ENCODE measurements around the gene TREM2. TPM values are rescaled to one million over a fixed set of nuclear protein-coding genes. Genes with fewer than 3 reads are reported as not detected.

Gene TREM2
- total RNA-seq, 1 experiment from 2014 or later, result not detected

DNA sequence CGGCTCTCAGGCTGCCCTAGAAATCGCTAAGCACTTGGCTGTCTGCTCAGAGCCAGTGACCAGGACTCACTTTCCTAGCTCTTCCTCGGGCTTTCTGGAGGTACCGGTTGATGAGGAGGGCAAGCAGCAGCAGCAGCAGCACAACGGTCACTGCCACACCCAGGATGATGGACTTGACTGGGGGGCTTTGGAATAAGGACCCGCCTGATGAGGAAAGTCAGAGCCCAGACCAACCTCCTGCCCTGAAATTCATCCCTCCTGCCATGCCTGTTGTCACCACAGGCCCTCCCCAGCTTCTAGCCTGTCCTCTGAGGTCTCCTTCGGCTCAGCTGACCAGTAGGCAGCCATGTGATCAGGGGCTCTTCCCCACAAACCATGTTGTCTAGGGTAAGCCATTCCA, 21.8 kb upstream of the TREM2 start:
- no peak for DNase-seq (ENCODE audit: low spot score)

DNA sequence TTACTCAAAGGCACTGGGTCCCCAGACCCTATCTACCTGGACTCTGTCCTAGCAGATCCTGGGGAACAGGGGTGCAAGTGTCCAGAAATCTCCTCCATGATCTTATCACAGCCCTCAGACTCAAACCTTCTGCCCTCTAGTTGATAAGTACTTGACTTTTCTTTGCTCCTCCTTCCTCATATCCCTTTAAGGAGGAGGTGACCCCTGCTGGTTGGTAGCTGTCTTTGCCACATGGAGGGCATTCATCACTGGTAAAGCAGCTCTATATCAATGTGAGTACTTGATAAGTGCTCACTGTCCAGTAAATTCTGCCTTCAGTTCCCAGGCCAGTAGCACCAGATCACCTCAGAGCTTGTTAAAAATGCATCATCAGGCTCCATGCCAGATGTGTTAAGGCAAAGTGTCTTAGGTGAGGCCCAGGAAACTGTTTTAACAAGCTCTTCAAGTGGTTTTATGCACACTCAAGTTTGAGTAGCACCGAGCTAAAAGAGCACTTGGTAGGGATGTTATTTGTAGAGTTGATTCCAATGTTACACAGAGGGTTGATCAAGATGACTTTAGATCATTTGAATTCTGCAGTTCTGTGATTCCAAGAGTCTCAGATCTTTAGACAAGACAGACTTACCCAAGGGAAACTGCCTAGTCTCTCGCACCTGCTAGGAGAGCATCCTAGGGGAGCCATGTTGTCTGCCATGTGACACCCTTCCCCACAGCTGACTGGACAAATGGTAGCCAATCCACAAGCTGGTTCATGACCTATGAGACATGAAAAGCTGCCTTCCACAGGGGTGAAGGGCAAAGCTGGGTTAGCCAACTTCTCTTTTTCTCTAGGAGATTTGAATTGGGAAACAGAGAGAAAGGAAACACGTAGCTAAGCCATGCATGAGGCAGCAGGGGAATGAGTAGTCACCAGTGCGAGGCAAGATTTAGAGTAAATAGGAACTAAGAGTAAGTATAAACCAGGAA, 19.4 kb upstream of the TREM2 start:
- peak; percentile 56 for DNase-seq (ENCODE audit: low spot score)

DNA sequence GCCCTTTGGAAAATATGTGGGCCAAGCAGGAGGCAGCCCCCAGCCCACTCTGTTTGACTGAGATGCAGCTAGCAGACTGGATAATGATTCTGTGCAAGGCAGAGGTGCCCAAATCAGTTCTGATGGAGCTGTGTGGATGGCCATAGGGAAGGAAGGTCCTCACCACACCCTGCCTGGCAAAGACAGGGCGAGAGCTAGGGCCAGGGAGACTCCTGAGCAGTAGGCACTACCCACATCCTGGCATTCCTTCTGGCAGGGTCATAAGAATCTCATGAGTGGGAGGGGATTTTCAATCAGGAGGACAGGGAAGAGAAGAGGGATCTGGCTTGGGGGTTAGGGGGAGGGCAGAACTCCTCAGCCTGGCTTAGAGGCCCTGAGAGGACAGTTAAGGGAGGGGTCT, 18.6 kb upstream of the TREM2 start:
- no peak for DNase-seq (ENCODE audit: low spot score)

DNA sequence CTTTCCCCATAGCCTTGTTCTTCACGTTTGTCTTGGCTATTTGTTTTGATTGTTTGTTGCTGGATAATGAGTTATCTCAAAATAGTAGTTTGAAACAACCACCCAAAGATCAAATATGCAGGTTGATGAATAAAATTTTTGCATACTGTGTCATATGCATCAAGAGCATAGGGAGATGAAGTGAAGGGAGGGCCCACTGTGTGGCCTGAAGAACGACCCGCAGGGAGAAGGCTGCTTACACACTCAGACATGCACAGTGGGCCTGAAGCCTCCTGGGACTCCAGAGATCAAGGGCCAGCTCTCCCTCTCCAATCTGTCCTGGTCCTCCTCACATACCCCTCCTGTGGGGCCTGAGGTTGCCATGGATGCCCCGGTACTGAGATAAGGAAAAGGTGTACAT, 16.2 kb upstream of the TREM2 start:
- DNase-seq (ENCODE audit: low spot score), result no peak

DNA sequence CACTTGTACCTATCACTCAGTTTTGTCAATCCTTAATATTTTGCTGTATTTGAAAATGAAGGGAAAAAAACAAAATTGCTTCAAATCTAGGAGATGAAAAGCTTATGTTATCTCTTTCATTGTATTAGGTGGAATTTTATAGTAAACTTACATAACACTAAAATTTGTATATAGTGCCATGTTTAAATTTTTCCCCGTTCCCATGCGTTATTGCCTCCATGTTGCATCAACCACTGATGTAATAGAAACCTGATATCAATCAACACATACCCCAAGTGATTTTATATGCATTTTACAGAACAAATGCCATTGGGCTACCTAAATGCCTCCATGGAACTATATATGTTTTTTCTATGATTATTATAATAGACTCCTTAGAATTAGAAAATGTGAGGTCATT, 14.8 kb upstream of the TREM2 start:
- DNase-seq (ENCODE audit: low spot score), result no peak

DNA sequence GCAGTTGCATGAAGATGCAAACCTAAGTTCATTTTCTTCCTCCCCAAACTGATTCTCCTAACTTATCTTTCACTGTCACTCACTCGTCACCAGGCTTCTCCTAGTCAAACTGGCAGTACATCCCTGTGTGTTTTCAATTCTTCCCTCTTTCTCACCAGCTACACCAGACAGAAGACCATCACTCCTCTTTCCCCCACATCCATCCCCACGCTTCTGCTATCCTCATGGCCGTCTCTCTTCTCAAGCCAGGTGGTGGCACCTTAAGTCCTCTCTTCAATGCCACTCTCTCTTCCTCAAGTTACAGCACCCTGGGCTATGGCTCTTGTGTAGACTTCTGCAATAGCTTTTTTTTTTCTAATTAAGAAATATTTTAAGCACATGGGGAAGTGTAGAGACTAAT, 14.4 kb upstream of the TREM2 start:
- no peak for DNase-seq (ENCODE audit: low spot score)

DNA sequence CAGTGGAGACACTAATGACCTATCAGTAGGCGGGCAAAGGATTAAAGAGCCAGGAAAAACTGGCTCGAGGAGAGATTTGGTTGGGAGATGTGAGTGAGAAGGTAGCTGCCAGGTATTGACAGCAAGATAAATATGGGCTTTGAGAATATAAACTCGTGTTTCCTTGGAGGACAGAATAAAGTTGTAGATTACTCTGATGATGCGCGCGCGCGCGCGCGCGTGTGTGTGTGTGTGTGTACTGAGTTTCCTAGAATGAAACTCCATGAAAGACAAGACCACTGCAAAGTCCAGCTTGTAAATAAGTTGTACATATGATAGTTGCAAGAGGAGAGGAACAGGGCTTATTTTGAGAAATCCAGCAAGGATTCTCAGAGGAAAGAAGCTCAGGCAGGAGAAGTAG, 13.3 kb upstream of the TREM2 start:
- no peak for DNase-seq (ENCODE audit: low spot score)

DNA sequence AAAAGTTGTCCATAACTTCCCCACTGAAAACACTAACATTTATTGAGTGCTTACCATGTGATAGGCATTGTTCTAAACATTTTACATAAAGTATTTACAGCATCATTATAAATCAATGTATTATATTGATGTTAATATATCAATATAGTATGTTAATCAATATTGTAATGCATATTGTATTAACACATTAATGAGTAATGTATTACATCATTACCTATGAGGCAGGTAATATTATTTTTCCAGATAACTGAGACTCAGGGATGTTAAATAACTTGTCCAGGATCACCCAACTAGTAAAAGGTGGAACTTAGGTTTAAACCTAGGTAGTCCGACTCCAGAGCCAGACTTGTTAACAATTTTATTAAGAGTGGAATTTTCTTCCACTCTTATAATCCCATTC, 12.2 kb upstream of the TREM2 start:
- no peak for DNase-seq (ENCODE audit: low spot score)

DNA sequence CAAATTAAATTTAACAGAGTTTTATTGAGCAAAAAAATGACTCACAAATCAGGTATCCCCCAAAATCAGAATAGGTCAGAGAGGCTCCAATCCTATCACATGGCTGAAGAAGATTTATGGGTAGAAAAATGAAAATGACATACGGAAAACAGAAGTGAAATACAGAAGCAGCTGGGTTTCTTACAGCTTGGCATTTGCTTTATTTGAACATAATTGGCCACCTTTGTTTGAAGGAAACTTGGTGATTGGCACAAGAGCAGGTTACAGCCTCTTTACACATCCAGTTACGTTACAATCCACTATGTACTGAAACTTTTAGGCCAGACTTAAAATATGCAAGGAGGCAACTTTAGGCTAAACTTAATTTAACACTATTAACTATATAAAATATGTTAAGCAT, 11.7 kb upstream of the TREM2 start:
- DNase-seq (ENCODE audit: low spot score), result no peak

DNA sequence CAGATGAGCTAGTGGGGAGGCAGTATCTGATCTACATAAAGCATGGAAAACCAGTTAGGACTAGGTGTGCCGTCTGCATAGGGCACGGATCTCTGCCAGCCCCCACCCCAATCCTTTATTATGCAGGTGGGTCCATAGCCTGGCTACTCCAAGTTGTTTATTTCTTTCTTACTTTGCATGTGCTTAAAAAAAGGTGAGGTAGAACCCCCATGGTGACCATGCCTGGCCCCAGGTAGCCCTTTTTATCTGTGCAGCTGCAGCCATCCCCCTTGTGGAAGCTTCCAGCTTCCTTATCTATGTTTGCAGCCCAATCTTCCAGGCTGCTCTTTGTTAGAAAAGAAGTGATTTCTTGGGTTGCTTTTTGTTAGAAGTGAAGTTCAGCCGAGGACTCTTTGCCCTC, 9.0 kb upstream of the TREM2 start:
- no peak for DNase-seq (ENCODE audit: low spot score)

DNA sequence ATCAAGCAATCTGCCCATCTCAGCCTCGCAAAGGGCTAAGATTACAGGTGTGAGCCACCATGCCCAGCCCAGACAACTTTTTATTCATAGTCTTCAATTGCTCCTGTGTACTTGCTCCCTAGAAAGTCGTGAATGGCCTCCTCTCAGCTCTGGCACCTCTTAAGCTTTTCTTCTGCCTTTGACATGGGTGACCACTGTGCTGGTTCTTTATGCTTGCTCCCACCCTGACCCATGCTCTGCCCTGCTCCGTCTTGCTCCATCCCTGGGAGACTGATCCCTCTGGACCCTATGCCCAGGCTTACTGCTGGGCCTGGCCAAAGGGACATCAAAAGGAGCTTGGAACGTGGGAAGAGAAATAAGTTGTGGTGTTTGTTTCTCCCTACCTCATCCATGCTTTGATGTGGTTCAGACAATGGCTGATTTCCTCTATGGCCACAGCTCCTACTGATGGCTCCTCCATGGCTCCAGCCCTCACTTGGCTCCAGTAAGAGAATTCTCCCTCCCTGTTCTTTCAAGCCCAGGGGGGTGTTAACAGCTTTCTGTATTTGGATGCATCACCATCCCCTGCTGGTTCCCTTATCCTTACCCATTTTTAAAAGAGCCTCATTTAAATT, 7.7 kb upstream of the TREM2 start:
- DNase-seq (ENCODE audit: low spot score), result no peak

DNA sequence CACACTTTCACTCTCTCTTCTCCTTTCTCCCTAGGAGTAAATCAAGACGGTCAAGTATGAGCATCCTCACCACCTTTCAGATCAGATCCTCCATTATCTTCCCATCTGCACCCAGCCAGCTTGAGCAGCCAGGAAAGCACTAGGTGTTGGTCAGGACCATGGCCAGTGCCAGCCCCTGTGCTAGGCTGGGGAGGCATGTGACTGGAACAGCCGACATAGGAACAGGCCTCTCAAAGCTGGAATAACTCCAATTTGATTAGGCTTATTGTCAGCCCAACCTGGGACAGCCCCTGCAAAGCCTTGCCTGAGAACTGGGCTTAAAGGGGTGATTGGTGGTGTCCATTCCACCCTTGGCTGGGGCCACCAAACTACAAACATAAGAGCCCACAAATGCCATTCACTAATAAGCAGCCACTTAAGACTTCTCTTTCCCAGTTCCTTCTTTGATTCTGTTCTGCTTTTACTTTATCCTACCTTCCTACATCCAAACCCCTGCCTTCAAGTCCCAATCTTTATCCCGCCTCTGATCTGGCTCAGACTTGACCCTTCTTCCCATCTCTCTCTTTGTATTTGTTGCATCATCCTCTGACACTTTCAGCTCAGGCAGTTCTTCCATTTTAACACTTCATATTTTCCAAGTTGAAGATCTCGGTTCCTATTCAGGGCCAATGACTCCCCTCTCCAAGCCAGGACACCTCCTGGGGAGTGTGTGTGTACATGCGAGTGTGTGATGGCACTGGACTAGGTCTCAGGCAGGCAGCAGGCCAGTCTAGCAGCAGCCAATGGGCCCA, 4.5 kb upstream of the TREM2 start:
- DNase-seq (ENCODE audit: low spot score), result peak; percentile 30

DNA sequence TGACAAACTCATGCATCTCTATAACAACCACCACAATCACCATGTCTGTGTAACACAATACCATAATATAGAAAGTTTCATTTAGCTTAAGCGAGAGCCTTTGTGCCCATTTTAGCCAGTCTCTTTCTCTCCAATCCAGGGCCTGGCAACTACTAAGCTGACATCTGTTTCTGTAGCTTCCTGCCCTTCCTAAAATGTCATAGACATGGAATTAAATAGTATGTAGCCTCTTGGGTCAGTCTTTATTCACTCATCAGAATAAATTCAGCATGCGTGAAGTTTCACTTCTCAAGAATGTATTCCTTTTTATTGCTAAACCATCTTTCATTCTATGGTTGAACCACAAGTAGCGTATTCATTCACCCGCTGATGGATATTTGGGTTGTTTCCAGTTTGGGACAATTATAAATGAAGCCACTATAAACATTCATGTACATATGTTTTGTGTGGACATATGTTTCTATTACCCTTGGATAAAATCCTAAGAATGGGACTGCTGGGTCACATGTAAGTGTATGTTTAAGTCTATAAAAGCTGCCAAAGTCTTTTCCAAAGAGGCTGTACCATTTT, 1.7 kb upstream of the TREM2 start:
- DNase-seq (ENCODE audit: low spot score), result no peak

DNA sequence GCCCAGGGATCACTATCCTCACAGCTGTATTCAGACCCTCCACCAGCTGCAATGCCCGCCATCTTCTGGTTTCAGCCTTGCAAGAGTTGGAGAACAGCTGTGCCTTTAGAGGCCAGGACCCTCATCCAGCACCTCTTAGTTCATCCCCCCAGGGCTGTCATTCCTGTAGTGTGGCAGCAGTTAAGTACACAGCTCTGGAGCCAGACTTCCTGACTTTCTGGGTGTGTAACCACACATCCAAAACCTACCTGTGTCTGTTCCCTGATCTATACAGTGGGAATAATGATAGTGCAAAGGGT, 452 bp upstream of the TREM2 start:
- no peak for DNase-seq (ENCODE audit: low spot score)

DNA sequence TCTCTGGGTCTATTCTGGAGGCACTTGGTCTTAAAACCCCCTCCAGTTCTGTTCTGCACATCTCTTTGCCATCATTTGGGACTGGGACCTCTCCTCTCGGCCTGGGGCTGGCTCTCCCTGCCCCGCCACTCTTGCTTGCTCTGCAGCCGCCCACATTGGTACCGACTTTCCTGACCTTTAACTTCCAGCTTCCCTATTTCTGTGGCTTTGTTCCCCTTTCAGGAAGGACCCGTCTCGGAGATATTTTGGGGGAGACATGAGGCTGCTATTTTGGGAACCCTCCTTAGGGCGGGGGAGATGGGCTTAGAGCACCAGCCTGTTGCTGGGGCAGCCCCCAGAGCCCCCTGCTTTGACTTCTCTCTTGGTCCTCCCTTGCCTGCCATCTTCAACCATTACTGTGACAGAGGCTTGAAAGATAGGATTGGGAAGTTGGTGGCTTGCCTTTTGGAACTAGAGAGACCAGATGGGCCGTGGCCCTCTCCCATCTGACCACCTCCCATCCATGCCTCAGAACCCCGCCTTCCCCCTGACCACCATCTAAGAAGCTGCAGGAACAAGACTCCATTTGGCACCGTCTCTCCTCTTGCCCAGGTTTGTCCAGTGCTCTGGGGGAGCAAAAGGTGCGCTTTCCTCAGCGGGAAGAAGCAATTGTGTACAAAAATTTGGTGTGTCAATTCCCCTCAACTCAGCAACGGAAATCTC, 914 bp downstream of the TREM2 start:
- no peak for DNase-seq (ENCODE audit: low spot score)

DNA sequence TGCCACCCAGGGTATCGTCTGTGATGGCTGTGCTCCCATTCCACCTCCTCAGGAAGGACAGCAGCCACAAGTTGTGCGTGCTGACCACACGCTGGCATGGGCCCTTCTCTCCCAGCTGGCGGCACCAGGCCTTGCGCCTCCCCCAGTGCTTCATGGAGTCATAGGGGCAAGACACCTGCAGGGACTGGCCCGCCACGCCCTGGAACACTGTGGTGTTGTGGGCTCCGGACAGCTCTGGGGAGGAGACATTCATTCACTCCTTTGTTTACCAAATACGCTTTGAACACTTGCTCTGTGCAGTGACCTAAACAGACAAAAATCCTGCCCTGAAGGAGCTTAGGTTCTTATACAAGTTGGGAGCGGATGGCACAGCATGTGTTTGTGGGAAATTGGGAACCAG, 1.5 kb downstream of the TREM2 start:
- DNase-seq (ENCODE audit: low spot score), result no peak

DNA sequence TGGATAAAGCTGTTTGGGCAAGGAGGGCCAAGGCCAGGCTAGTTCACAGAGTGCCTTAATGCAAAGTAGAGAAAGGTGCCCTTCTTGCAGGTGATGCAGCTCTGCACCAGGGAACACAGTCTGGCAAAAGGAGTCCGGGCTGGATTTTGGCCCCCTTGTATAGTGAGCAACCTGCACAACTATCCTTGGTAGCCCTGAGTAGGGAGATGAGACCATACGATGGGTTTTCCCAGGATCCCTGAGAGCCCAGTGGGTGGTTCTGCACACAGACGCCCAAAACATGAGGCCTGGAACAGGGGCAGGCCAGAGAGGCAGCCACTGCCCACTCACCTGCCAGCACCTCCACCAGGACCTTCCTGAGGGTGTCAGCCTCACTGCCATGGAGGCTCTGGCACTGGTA, 2.0 kb downstream of the TREM2 start:
- DNase-seq (ENCODE audit: low spot score), result no peak

DNA sequence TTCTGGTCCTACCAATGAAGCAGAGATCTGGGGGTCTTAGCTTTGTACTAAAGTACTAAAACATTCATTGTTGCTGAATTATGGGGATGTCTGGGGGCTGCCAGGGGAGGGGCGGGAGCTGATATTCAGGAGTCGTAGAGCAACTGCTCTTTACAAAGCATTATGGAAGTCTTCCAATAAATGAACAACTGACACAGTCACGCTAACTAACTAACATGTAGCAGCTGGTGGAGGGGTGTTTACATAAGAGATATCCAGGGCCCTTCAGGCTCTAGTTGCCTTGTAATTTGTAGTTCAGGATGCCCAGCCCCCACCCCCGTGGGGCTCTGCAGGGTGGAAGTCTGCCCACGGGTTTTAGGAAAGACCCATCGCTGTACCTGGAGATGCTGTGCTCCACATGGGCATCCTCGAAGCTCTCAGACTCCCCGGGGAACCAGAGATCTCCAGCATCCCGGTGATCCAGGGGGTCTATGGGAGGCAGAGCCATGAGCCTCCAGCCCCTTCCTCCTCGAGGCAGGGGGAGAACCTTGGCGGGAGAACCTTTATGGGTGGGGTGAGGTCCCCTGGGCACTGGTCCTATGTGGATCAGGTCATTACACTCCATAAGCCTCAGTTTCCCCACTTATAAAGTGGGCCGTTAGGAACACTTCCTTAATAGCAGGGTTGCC, 3.4 kb downstream of the TREM2 start:
- no peak for DNase-seq (ENCODE audit: low spot score)

DNA sequence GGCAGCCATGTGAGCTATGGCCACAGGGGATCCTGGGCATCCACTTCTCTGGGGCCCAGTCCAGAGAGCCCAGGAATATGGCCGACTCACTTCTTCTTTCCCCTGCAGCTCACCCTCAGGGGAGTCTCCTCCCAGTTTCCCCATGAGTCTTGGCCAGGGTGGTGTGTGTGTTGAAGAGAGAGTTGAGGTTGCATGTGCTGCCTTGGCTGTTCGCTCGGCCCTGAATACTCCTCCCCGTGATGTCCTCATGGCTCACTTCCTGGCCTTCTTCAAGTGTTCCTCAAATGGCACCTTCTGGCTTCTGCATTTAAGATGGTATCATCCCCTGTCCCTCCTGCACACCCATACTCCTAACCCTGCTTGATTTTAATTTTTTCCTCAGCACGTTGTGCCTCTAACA, 5.6 kb downstream of the TREM2 start:
- DNase-seq (ENCODE audit: low spot score), result no peak

DNA sequence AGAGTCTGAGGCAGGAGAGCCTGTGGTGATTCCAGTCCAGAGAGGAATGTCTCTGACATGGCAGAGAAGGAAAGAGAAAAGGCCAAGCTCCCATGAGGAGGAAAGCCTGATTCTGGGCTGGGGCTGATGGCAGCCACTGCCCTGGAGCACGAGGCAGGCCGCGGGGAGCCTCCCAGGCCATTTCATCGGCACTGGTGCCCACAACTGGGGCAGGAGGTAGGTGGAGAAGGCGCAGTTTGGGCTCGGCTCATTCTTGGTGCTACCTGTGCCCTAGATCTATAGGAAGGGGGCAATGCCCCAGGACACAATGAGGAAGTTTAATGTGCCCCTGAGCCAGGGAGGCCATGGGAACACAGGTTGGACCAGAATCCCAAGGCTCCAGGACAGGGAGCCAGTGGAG, 6.1 kb downstream of the TREM2 start:
- DNase-seq (ENCODE audit: low spot score), result no peak

DNA sequence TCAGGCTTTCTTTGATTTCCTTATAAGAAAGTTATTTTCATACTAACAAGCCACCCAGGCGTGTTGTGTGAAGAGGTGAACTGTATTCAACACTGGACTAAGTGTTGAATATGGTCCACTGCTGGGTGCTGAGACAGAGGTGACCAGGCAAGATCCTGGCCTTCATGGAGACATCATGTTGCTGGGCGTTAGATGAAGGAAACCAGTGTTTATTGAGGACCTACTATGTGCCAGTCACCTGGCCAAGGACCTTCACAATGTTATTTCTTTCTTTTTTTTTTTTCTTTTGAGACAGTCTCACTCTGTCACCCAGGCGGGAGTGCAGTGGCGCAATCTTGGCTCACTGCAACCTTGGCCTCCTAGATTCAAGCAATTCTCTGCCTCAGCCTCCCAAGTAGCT, 6.9 kb downstream of the TREM2 start:
- DNase-seq (ENCODE audit: low spot score), result no peak

All from HT-29 (cell line).